HEK293T (cell line): ENCODE results near the gene ZNF214.

Experiments
- ELF4 ChIP-seq: fragments of 450-650 bp; IDR thresholded peaks from 2 replicates; pipeline ENCODE4 v1.6.1; 2017; ENCODE audit warnings: antibody characterized with exemption
- L3MBTL2 ChIP-seq: fragments of 450-650 bp; conservative IDR thresholded peaks from 2 replicates; pipeline ENCODE4 v1.6.1; 2016; ENCODE audit warnings: mild to moderate bottlenecking
- SP1 ChIP-seq: fragments of 450-650 bp; IDR thresholded peaks from 2 replicates; pipeline ENCODE4 v1.6.1; 2017
- TARDBP ChIP-seq: fragments of 450-650 bp; IDR thresholded peaks from 2 replicates; pipeline ENCODE4 v1.6.1; 2016

DNA sequence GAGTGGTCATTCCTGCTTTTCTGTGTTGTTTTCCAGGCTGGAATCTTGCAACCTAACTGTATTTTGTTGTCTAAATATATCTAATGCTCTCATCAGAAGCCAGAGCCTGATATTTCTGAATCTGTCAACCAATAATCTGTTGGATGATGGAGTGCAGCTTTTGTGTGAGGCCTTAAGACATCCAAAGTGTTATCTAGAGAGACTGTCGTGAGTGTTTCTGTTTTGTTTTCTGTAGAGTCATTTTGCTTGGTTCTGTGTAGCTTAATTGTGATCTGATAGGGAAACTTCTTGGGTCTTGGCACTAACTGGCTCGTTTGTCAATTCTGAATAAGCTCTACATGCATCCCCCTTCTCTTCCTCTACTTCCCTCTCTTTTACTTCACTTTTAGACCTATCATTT, 37.5 kb upstream of the ZNF214 start:
- no peak for TF ChIP-seq TARDBP
- no peak for TF ChIP-seq ELF4
- no peak for TF ChIP-seq SP1
- TF ChIP-seq L3MBTL2: no peak
